Measurements from ENCODE around the gene ACO2.
"Not testable (repeated sequence)": the region's sequence is repeated elsewhere in the genome, so short reads cannot be mapped to it uniquely, and the experiment has no call there.

Gene ACO2

DNA sequence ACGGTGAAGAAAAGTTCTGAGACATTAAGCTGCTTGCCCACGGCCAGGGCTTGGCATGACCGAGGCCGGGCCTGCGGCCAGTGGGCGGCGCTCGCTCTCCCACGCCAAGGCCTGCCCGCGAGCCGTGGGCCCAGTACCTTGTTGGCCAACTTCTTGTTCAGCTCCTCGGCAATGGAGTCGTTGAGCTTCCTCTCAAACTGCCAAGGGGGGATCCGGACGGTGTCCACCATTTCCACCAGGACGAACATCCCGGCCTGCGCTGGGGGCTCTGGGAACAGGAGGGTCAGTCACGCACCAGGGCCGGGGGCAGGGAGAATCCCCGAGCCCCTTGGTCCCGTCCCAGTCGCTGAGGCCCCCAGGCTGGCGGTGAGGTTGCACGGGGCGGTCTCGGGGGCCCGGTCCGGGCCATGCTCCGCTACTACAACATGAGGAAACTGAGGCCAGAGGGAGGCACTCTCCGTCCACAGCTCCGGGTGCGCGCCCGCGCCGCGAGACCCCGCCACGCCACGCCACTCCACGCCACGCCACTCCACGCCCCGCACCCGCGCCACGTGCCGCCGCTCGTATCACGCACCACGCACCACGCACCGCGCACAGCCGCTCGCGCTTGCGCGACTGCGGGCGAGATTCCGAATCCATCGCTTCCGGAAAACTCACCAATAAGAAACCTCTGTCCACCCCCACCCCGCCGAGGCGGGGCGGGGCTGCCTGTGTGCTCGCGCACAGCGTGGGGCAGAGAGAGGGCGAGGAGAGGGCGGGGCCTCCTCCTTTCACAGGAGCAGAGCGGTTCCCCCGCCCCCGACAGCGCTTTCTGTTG lies 75.1 kb downstream of the ACO2 start, which contains the start of gene POLR3H:
POLR3H (minus strand) TSS at position 617 of the 817 bp plus-strand sequence; CDS start at position 248, 369 bp downstream.
- DNase-seq, result peak; percentile 99

DNA sequence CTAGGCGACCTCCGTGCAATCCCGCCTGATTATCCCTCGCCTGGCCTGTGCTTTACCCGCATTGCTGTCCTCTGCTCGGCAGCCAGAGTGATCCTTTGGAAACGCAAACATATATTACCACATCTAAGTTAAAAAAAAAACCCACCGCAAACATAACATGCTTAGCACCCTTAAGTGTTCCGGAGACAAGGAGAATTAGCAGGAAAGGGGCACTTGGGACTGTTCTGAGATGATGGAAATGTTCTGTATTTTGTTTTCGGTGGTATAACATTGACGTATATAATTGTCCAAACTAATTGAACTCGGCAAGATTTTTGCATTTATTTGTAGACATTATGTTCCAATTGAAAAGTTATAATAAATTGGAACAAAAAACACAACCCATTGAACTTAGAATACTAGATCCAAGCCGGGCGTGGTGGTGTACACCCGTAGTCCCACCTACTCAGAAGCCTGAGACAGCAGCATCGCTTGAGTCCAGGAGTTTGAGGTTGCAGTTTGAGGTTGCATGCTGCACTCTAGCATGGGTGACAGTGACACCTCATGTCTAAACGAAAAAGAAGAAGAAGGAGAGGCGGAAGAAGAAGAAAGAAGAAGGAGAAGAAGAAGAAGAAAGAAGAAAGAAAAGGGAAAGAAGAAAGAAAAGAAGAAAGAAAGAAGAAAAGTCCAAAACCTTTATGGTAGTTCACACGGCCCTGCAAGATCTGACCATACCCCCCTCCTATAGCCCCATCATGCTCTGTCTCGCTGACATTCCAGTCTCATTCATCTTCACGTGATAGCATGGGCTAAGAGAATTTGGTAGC lies 76.0 kb downstream of the ACO2 start:
- peak; percentile 29 for DNase-seq

DNA sequence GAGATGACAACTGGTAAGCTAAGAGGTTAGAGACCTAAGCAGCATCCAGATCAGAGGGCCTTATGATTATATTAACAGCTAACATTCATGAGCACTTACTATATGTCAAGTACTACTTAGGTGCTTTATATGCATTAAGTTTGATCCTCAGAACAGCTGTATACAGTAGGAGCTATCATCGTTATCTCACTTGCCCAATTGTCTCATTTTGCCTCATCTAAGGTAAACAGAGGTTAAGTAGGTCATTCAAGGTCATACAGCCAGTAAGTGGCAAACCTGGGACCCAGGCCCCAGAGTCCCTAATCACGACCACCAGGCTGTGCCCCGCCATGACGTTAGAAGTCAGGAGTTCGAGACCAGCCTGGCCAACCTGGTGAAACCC lies 79.9 kb downstream of the ACO2 start:
- DNase-seq, result no peak

DNA sequence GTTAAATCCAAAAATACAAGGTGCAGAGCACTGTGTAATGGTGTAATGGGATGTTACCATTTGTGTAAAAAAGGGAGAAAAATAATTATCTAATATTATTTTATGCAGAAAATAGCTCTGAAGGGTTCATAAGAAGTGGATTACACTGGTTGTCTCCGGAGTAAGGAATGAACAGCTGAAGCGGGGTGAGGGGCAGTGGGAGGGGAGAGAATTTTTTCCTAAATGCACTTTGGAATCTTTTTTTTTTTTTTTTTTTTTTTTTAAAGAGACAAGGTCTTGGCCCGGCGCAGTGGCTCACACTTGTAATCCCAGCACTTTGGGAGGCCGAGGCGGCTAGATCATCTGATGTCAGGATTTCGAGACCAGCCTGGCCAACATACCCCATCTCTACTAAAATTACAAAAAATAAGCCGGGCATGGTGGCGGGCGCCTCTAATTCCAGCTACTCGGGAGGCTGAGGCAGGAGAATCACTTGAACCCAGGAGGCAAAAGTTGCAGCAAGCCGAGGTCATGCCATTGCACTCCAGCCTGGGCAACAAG lies 82.1 kb downstream of the ACO2 start:
- no peak for DNase-seq

DNA sequence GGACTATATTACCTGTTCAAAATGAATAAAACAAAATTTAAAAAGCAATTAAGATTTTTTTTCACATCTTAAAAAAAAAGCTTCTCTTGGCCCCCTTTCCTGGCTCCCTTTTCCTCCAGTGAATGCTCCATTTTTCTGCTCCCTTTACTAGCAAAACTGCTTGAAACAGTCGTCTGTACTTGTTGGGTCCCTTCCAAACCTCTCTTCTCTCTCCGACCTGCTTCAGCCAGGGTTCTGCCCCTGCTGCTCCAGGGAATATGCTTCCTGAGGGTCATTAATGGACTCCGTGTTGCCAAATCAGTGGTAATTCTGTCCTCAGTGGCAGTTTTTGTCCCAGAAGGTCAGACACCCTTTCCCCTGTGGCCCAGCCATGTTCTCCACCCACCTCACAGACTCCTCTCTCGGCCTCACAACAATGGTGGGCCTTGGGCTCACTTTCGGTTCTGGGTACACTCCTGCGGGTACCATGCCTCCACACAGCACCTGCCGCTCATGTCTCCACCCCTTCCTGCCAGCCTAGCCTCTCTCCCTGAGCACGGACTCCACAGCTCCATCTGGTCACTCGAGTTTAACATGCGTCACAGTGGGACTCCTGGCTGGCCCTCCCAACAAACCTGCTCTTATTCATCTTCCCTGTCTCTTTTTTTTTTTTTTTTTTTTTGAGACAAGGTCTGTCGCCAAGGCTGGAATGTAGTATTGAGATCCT lies 83.1 kb downstream of the ACO2 start:
- DNase-seq, result no peak

DNA sequence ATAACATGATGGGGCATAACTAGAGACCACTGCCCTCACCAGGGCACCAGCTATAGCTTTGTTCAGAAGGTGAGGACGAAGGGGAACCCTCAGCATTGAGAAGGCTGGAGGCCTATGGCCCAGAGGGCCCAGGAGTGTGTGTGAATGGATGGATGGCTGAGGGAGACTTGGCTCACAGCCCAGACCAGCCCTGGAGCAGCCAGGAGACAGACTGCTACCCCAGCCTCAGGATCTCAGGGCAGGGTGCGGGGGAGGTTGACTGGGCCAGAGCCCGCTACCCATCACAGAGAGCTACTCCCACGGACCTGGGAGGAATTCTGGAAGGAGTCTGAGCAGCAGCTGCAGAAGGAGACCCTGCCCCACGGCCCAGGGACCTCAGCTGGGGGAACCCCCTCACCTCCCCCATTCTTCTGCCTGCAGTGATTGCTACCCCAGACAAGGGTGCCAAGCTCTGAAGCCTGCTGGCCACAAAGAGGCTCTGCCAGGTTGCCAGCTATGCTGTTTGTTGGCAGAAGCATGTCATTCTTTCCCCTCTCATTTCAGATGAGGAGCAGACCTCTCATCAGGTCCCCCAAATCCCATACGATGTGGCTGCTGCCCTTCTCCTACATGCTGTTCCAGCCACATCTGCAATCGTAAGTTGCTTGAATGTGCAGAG lies 86.5 kb downstream of the ACO2 start:
- DNase-seq, result no peak

DNA sequence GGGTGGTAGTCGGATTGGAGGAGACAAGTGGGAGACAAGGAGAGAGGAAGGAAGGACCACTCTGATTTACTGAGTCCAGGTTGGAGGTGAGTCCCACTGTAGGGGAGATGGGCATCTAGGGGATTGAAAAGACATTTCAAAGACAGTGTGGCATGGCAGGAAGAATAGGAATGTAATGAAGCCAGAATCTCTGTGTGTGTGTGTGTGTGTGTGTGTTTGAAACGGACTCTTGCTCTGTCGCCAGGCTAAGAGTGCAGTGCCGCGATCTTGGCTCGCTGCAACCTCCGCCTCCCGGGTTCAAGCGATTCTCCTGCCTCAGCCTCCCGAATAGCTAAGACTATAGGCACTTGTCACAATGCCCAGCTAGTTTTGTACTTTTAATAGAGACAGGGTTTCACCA lies 87.6 kb downstream of the ACO2 start:
- no peak for DNase-seq

DNA sequence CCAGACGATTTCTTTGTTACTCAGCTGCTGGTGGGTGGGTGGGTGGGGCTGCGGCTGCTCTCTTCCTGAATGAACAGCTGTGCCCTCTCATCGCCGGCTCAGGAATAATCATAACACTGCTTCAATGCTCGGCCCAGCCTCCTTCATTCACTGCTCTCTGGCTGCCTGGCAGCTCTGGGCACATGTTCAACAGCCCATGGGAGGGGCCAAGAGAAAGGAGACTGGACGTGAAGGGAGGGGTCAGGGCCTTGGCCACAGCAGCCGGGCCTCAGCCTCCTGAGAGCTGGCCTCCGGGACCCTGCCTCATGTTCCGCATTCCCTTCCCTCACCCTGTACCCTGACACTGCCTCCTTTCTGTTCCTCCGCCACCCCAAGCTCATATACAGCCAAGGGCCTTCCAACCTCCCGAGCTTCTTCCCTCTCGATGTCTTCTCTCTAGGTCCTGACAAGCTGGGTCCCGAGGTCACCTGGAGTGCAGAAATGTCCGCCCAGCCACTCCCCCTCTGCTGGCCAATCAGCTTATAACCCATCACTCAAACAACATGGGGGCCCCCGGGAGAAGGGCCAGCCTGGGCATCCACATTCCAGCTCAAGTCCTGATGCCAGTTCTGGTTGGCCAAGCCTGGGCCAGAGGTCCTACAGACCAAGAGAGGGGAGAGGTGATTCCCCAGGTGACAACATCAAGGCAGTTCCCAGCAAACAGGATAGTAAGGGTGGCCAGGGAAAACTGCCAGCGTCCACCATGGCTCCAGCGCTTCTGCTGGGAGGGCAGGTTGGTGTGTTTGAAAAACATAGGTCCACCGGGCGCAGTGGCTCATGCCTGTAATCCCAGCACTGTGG lies 88.7 kb downstream of the ACO2 start:
- DNase-seq, result no peak

DNA sequence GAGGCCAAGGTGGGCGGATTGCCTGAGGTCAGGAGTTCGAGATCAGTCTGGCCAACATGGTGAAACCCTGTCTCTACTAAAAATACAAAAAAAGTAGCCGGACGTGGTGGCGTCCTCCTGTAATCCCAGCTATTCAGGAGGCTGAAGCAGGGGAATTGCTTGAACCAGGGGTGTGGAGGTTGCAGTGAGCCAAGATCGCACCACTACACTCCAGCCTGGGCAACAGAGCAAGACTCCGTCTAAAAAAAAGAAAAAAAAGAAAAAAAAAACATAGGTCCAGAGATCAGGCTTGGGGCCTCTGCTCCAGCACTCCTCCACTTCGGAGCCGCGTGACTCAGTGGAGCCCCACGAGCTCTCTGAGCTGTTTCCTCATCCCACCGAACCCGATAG lies 89.3 kb downstream of the ACO2 start:
- not testable (repeated sequence) for DNase-seq

DNA sequence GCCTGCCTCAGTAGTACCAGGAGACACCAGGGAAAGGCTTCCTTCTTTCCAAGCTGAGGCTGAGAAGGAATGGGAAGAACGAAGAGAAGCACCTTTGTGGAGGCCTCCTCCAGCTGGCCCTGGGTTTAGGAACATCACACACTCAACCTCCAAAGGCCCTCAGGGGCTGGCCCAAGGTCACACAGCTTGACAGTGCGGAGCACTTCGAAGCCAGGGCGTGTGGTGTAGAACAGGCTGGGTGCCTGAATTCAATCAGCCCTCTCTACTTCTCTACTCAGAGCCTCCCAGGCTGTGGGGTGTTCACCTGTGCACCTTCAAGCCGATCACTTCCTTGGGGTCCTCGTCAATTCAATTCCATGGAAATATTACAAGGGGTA lies 91.2 kb downstream of the ACO2 start:
- DNase-seq, result no peak

DNA sequence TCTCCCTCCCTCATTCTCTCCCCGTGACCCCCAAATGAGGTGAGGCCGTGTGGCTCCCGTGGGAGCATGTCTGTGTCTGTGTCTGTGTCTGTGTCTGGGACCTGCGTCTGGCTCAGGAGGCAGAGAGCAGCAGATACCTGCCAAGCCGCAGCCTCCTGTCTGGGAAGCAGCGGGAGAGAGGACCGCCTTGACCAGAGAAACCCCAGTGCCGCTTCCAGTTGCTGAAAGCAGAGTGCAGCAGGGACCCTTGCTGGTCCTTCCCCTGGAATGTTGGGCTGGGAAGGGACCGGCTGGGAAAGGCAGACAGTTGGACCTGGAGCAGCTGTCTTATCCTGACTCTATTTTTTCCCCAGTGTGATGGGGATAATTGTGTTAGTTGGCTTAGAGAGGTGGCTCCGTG lies 92.4 kb downstream of the ACO2 start:
- DNase-seq, result no peak

DNA sequence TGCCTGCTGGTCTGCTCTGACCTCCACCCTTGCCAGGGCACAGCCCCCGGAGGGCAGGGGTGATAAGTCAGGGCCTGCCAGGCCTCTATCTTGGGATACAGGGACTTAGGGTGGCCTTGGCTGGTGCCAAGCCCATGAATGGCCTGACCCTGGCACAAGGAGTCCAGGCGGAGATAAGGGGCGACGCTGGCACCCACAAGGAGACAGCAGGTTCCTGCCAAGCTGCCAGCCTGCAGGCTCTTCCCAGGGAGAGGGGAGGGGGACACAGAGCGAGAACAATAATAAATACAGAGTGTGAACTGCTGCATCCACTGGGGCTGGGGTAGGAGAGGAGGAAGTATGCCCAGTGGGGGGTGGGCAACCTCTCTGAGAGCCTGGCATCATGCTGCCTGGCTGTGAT lies 92.9 kb downstream of the ACO2 start:
- DNase-seq, result no peak

DNA sequence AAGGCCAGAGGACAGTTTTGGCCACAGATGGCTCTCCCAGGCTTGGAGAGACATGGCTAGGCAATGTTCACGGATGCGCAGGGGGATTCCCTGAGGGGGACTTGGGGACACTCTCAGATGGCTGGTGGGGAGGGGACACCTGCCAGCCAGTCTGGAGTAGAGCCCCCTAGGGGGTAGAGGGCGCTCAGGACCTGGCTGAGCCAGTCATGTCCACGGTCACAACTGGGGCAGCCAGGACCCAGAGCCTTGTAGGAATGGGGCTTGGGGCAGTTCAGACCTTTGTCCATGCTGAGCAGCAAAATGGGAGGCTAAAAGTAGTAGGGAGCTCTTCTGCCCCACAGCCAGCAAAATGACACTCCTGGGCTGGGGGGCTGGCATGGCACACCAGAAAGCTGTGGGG lies 93.5 kb downstream of the ACO2 start:
- DNase-seq, result no peak

DNA sequence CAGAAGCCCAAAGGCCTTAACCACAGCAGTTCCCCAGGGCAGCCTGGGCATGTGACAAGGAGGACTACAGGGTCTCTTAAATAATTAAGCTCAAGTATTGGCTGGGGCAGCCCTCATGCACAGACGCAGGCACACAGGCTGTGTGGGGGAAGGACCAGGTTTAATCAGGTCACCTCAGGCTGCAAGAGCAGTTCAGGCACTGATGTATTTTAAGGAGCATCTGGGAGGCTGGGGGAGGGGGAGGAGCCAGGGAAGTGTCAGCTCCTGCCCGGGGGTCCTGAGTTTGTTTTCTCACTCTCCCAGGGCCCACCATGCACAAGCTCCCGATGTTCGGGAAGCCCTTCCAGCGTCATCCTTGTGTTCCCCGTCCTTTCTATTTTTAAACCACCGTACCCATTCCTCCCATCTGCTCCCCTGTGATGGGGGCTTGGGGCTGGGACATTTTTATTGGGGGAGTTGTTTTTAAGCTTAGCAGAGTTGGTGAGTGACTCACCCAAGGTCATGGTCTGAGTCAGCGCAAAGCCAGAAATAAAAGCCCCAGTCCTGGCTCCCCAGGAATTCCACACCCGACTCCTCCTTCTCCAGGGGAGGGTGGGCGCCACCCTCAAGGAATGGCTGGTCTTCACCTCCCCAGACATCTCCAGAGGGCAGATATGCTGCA lies 94.3 kb downstream of the ACO2 start:
- no peak for DNase-seq

DNA sequence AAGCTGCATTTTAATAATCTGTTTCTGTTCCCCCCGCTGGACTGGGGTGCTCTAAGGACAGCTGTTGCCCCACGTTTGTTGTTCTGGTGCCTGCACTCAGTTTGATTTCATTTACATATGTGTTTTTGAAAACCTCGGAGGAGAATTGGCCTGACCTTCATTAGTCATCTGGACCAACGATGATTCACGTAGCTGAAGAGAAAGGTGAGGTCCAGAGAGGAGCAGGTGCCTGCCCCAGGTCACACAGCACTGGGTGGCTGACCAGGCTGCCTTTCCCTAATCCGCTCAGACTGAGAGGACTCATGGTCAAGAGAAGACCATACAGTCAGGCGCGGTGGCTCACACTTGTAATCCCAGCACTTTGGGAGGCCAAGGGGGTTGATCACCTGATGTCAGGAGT lies 95.6 kb downstream of the ACO2 start:
- no peak for DNase-seq

DNA sequence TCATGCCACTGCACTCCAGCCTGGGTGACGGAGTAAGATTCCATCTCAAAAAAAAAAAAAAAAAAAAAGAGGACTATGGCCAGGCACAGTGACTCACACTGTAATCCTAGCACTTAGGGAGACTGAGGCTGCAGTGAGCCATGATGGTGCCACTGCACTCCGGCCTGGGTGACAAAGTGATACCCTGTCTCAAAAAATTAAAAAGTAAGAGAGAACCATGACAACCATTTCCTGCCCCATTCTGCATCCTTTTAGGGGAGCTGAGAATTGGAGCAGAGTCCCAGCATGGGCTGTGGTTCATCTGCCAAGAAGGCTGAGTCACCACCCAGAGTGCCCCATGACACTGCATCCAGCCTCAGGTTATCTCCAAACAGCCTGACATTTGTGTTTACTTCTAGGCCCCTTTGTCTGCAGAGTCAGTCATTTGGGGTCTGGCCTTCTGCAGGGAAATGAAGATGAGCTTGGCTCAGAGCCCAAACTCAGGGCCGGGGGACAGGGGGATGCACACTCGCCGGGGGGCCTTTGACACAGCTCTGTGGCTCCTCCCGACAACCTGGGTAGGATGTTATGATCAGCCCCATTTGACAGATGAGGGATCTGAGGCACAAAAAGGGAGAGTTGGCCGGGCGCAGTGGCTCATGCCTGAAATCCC lies 96.6 kb downstream of the ACO2 start:
- peak; percentile 92 for DNase-seq

DNA sequence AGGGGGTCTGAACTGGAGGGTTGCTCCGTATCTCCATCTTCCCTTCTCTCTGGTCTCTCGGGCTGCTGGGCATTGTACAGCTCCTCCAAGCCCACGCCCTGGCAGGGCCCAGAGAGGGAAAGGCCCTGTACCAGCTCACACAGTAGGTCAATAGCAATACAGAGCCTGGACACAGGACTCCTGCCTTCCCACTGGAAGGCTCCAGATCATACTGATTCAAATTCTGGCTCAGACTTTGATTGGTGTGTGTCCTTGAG lies 98.5 kb downstream of the ACO2 start:
- DNase-seq, result no peak

DNA sequence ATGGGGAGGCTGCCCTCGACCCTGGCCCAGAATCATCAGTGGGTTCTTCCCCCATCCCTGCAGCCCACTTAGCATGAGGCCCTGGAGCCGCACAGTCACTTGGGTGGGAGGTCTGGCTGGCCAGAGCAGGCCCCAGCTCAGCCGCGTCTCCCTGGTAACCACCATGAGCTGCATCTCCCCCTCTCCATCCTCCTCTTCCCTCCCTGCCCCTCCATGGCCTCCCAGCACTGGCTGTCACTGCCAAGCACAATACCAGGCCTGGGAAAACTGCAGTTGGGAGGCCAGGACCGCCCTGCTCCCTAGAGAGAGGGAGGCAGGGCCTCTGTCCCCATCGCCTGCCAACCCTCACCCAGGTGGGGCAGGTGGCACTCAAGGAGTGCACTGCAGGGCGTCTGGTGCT lies 99.9 kb downstream of the ACO2 start:
- DNase-seq, result no peak

DNA sequence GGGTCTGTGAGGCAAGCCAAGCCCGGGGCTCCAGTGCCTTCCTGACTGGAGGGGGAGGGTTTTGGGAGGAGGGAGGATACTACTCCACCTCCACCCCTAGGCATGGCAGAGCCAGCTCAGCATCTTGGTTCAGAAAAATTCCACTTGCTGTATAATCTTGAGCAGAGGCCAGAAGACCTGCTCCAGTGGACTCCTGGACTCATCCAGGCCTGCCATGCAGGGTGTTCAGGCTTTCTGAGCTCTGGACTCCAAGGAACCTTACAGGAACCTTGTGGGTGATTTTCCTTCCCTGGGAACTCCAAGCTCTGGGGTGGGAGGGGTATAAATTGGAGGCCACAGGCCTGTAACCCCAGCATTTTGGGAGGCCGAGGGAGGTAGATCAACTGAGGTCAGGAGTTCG lies 101.3 kb downstream of the ACO2 start:
- no peak for DNase-seq

DNA sequence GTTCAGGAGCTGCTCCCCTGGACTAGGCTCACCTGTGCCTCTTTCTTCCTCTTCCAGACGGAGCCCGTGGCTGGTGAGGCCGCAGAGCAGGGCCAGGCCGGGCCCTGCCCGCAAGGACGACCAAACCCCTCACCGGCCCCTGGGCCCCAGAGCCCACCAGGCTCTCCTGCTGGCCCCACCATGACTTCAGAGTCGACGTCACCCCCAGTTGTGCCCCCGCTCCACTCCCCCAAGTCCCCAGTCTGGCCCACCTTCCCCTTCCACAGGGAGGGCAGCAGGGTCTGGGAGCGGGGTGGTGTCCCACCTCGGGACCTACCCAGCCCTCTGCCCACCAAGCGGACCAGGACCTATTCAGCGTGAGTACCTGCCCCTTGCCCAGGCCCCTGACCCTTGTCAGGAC lies 102.9 kb downstream of the ACO2 start:
- DNase-seq, result no peak

DNA sequence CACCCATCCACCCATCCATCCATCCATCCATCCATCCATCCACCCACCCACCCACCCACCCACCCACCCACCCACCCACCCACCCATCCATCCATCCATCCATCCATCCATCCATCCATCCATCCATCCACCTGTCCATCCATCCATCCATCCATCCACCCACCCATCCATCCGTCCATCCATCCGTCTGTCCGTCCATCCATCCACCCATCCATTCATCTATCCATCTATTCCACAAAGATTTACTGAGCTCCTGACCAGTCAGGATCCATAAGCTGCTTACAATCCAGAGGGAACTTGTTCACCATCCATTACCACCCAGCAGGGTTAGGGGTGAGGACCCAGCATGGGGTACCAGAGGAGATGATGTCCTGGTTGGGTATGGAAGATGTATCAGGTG lies 103.4 kb downstream of the ACO2 start:
- not testable (repeated sequence) for DNase-seq

Data from hematopoietic multipotent progenitor cell treated with erythropoietin and hydrocortisone succinate and interleukin-3 and kit ligand, for 6 days (in vitro differentiated cells).